ENCODE results near the gene HSPG2. TPM values are rescaled to one million over a fixed set of nuclear protein-coding genes. Genes with fewer than 3 reads are reported as not detected.
"Not testable (repeated sequence)": the region's sequence is repeated elsewhere in the genome, so short reads cannot be mapped to it uniquely, and the experiment has no call there.

The HSPG2 gene
- total RNA-seq, 1 donor from 2014 or later = 746 TPM

DNA sequence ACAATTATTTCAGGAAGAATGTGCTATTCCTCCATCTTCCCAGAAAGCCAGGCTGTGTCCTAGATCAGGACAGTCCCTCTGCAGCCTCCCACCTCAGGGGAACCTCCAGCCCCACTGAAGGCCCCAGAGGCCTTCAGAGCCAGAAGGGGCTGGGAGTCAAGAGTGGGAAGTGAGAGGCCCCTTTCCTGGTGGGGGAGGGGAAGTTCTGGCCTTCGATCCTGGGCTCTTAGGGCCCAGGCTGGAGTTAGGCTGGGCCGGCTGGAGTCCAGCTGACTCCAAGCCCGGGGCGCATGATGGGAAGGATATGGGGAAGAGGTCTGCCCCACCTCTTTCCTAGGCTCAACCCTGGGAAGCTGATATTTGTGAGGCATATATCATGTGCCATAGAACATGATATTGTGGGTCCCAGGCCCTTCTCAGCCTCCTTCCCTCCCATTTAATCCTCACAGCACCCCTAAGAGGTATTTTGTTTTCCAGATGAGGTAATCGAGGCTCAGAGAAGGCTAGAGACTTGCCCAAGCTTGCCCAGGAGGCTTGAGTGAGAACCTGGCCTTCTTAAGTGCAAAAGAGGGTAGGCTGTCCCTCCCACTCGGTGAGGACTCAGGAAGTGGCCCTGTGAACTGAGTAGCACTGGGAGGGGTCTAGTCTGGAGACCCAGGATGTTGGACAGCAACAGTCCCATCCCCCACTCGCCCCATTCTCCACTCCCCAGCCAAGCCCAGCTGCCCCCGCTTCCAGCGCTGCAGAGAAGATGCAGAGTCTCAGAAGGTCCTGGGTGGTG is 18.6 kb upstream of the HSPG2 start:
- no peak for DNase-seq (ENCODE audit: low spot score)

DNA sequence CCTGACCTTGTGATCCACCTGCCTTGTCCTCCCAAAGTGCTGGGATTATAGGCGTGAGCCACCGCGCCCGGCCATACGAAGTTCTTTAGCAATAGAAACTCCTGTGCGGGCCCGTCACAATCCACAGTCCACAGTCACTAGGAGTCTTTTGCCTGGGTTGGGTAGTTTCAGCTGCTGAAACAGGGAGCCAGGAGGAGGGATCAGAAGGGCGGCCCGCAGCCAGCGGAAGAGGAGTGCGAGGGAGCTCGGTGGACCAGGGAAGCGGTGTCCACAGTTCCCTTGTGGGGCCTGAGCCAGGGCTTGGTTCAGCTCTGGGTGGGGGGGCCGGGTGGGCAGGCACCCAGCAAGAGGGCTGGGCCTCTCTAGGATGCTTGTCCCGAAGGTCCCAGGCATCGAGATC is 17.9 kb upstream of the HSPG2 start:
- no peak for DNase-seq (ENCODE audit: low spot score)

DNA sequence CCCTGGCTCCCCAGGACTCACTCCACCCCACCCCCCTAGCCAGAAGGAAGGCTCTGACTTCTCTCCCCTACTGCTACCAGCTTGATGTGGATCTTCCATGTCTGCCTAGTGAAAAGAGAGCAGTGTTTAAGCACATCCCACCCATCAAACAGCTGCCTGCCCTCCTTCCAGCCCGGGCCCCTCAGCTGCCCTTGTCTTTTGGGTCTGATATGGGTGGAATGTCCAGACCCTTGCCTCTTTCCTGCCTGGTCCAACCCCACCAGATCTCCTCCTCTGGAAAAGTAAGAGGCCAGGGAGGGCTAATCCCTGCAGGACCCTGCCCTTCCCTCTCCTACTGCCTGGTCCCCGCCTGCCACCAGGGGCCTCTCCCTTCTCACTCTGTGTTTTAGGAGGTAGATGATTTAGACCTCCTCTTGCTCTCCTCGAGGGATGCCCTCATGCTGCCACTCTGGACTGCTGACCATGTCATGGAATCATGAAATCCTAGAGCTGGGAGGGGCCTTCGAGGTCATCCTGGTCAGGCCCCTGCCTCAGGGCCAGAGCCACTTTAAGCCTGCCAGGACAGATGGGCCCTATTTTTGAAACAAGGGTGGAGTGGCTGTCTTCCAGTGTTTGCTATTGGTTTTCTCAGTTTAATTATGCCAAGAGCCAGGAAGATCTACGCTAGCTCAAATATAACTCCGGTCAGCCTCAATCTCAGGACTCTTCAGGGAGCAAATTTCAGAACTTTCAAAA is 15.8 kb upstream of the HSPG2 start:
- no peak for DNase-seq (ENCODE audit: low spot score)

DNA sequence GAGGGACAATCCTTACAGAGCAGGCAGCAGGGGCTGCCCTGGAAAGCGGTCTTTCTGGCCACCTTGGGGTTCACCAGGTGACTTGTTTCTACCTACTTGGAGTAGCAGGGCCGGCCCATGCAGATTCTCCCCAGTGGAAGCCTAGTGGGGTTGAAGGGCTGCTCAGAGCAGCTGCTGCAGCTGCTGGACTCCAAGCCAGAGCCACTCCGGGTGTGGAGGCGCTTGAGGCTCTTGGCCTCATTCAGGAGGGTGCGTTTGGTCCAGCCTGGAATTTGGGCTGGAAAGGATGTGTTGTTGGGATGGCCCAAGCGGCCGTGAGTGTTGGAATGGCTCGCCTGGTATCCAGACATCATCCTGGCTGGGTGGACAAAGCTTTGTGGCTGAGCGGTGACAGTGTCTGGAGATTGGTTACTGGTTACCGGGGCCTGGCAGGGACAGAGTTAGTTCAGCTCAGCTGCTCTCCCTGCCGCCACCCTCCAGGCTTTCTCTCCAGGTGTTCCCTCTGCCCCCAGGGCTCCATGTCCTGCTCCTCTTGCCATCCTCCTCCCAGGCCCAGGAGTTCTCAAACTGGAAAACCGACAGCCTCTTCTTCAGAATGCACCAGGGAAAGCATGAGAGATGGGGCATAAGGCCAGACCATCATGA is 14.2 kb upstream of the HSPG2 start:
- no peak for DNase-seq (ENCODE audit: low spot score)

DNA sequence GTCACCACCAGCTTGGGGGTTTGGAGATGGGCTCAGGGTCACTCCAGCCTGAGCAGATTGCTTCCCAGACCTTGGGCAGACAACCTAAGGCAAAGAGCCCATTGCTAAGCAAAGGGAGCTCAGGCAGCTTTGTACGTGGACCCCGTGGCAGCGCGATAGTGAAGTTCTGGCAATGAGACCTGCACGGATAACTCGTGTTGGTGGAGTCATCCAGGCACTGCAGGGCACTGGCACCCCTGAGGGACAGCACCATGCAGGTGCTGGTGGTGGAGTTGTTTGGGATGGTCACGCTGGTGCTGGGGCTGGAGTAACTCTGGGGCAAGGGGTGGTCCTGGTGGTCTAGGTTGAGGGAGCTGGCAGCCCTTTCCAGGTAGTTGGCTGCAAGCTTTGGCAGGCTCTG is 13.6 kb upstream of the HSPG2 start:
- DNase-seq (ENCODE audit: low spot score) = no peak

DNA sequence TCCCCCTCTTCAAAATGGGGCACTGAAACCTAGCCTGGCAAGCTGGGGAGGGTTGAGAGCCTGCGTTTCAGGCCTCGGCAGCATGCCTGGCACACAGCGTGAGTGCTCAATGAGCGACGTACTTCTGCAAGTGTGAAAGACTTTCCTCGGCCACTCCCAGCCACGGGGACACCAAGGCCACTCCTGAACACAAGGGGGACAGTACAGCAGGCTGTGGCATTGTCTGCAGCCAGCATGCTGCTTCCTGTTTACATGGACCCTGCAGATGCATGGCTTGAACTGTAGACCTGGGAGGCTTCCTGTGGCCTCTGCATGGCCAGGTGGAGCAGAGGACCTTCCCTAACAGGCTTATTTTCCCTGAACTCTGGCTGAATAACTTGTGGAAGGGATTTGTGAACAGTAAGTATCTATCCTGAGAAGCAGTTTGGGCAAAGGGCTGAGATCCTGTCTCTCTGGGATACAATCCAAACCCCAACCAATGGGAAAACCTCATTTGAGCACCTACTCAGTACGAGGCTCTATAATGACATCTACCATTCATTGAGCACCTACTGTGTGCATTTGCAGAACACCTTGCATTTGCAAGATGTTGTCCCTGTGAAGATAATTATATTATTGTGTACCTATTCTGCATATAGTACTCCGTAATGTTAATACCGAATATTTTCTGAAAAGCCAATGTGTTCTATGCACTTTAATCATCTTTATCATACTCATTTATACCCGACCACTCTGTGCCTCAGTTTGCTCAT is 9.9 kb upstream of the HSPG2 start:
- DNase-seq (ENCODE audit: low spot score) = no peak

DNA sequence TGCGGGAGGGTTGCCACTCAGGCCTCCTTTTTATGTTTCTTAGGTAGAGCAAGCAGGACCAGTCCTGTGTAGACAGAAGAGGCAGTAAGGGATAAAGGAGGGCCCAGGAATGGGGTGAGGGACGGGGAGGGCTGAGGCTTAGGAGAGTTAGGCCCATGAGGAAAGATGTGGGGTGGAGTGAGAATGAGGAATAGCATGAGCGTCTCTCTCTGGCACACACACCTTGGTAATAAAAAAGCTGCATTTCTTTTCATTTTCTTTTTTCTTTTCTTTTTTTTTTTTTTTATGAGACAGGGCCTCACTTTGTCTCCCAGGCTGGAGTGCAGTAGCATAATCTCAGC is 7.6 kb upstream of the HSPG2 start:
- no peak for DNase-seq (ENCODE audit: low spot score)

DNA sequence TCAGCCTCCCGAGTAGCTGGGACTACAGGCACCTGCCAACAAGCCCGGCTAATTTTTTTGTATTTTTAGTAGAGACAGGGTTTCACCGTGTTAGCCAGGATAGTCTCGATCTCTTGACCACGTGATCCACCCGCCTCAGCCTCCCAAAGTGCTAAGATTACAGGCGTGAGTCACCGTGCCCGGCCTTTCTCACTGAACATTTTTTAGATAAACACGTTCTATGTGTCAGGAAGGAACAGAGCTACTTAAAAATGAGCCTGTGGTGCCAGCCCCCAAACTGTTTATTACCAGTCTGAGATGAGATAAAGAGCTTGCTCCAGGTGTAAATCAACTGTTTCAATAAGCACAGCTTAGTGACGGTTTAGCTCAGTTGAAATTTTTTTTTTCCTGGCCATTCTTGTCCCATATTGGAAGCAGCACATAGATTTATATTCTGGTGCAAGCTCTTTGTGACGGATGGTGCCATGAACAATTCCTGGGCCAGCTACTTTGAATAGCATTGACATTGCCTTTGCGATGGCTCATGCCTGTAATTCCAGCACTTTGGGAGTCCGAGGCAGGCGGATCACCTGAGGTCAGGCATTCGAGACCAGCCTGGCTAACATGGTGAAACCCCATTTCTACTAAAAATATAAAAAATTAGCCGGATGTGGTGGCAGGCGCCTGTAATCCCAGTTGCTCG is 6.0 kb upstream of the HSPG2 start:
- DNase-seq (ENCODE audit: low spot score) = not testable (repeated sequence)

DNA sequence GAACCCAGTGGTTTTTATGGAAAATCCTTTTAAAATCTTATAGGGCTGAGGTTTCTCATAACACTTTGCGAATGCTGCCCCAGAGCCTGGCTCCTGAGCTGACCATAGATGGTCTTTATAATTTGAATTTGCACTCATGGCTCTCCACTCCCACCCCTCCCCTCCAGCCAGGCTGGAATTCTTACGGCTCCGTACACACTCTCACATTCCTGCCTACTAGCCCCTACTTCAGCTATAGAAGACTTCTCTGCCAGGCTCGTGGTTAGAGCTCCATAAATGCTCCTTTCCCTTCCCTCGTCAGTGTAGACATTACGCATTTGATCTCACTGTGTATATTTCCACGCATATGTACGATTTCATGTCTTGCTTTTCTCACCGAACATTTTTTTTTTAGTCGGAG is 5.4 kb upstream of the HSPG2 start:
- no peak for DNase-seq (ENCODE audit: low spot score)

DNA sequence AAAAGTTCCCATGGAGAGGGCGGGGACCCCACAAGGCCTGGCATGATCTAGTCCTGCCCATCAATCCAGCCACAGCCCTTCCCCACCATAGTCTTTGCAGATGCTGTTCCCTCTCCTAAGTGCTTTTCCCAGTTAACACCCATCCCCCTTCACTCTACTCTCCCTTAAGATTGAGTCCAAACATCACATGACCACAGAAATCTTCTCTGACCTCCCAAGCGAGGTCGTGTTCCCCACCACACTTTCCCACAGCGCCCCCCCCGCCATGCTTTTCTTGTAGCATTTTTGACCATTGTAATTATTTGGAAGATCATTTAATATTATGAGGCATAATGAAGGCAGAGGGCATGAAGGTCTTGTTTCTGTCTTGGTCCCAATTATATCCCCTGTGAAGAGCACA is 4.3 kb upstream of the HSPG2 start:
- no peak for DNase-seq (ENCODE audit: low spot score)

DNA sequence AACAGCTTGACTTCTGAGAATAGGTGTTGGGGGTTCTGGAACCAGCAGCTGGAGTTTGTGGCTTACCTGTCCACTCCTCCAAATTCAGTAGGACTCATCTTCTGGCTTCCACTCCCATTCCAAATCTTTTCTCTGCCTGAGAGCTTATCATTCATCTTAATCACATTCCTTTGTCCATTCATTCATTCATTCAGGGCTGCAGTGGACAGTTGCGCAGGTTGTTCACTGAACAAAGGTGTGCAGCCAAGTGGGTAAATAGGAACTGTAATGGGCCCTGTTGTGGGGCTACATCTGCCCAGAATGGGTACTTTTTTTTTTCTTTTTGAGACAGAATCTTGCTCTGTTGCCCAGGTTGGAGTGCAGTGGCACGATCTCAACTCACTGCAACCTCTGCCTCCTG is 3.4 kb upstream of the HSPG2 start:
- no peak for DNase-seq (ENCODE audit: low spot score)

DNA sequence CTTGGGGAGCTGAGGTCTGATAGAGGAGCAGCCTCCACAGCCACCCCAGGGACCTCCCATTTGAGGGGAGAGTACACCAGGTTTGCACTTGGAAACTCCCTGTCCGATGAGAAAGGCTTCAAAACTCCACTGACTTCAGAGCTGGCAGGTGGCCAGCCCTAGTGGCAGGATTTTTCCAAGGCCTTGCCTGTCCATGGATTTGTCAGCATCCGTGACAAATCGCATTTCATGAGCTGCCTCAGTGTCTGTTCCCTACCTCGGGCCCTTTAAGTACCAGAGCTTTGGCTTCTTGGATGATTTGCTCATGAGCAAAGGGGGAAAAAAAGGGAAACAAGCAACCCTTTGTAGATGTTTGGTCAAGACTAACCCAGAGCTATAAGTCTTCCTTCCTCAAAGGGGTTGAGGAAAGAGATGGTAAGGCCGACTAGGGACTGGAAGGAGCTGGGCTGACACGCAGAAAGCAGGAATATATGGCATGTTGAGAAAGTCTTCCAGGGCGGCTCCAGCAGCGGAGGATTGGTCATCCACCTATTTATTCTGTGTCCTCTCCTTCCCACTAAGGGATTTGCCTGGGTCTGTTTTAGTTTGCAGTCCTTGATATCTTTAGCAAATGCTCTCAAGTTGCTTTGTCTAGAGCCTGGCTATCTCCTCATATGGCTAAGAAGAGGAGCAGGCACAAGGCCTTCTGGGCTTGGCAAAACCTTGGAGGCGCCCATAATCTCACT is 2.7 kb upstream of the HSPG2 start:
- DNase-seq (ENCODE audit: low spot score) = peak; percentile 84

DNA sequence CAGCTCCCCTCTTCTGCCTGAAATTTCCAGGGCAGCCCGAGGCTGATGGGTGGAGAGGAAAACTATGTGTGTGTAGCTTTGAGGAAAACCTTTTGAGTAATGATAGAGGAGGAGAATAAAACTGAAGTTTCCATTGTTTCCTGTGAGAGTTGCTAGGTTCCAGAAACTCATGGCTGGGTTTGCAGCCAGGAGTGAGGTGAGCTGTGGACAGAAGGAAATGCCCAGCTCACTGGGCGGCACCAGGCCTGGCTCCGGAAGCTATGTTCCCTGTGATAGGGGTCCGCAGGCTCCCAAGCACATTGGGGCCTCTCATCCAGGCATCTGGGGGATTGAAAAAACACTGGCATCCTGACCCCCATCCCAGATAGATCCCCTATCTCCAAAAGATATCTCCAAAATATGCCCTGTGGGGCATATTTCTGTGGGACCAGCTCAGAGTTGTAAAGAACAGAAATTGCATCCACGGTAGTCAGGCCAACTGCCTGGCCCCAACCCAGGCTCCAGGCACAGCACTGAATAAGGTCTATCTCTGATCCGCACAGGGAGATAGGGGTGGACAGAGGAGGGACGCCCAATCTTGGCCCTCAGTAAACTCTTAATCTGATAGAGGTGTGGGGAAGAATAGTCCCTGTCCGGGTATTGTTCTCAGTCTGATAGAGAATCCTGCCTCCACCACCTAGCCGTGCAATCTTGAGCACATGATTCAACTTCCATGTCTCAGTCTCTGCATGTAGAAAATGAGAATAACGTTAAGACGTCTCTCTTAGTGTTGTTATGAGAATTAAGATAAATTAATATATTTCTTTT is 1.8 kb upstream of the HSPG2 start:
- no peak for DNase-seq (ENCODE audit: low spot score)

DNA sequence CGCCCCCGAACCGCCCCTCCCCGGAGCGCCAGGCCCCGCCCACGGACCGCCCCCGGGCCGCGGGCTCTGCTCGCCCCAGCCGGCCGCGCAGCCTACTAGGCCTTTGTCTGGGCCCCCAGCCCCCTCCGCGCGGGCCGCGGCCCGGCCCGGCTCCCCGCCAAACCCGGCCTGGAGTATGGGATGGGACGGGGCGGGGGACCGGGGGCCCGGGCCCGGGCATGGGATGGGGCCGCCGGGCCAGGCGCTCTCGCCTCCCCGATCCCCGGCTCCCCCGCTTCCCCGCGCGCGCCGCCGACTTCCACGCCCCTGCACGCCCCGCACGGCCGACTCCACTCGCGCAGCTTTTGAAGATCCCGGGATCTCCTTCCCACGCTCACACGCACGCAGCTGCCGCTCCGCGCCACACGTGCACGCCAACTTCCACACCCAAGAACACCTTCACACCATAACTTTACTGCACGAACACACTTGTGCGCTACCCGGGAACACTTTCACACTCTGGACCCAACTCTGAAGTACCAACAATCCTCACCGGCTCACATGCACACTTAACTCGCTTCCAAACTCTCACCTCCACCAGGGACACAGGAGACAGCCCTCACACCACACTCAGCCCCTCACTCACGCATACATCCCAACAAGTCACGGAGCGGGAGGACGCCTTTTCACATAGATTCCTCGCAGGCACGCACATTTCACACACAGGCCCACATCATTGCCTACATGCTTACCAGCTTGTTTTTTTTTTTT is 437 bp upstream of the HSPG2 start:
- peak; percentile 84 for DNase-seq (ENCODE audit: low spot score)

DNA sequence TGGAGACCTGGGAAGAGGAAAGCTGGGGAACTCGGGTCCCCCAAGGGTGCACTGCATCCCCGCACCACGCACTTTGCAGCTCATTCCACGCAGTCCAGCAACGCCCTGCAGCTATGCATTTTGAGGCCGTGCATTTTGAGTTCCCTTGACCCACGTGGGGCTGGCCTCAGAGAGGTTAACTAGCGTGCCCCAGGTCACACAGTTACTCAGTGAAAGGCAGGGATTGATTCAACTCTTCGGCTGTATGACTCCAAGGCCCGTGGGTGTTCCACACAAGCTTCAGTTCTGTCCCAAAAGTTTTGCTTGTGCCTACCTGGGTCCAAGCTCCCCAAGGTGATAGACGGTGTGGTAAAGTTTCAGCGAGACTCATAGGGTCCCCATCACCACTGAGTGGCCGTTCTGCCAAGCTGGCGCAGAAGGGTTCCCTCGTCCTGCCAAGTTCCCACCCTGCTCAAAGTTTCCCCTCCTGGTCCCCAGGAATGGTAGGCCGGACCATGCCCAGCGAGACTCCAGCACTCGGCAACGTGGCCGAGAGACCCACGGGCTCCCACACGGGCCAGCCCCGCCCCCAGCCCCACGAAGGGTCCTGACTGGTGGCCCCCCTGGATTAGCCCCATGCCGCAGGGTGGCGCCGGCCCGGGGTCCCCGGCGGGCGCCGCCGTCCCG is 611 bp downstream of the HSPG2 start:
- no peak for DNase-seq (ENCODE audit: low spot score)

DNA sequence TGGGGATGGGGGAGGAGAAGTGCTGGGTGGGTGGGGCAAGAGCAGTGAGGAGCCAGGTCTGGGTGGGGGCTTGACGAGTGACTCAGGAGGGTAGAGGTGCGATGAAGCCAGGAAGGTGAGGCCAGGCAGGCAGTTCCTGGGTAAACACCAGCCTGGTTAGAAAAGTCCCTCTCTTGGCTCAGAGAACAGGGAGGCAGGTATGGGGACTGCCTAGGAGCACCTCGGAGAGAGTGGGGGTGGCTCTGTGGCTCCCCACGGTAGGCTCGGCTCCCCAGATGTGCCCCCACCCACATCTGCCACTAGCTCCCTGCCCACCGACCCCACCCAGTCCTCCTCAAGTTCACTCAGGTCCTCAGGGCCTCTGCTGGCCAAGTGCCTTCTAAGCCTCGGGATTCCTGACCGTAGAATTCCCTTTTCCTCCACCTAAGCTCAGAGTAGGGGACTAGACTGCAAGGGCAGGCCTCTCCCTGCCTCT is 1.2 kb downstream of the HSPG2 start:
- DNase-seq (ENCODE audit: low spot score) = no peak

DNA sequence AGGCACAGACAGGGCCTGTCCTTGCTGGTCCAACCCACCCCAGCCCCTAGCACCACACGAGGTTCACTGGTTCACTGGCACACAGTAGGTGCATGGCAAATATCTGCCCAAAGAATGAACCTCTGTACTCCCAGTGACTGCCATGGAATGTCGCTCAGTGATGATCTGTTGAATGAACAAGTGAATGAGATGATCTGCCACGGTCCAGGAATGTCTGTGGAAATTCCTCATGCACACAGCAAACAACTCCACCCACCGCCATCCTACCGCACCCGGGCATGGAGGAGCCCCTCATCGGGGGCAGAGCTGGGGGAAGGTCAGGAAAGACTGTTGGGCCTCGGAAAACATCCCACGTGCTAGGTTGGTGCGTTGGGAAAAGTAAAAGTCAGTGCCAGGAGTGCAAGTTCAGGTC is 1.7 kb downstream of the HSPG2 start:
- no peak for DNase-seq (ENCODE audit: low spot score)

DNA sequence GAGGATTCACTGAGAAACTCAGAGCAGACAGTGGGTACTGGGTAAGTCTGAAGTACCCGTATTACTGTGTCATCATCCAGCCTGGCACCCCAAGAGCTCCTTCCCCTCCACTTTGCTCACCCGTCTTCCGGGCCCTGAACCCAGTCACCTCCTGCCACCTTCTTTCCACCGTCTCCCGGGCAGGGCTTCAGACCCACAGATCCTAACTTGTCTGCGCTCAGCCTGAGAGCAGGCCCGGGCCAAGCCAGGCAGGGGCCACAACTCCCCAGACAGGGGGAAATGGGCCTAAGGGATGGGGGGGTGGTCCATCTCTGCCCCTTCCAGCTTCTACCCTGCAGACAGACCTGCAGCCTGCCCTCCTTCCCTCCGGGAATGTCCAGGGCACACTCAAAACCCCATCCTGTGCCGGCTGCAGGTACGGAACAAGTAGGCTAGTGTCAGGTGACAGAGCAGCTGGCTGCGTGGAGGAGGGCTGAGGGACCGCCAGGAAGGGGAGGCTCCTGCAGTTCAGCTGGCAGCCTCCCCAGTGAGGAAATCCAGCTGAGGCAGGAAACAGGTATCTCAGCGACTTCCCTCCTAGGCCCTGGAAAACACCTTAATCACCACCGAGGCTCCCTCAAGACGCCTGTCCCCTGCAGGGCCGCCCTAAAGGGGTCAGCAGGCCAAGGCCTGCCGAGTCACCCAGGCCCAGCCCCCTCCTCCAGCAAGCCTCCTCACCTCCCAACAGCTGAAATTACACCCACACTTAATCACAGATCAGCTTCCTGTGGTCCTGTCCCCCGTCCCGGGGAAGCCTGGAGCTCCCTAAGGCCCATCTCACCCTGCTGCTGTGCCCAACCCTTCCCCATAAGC is 3.5 kb downstream of the HSPG2 start:
- DNase-seq (ENCODE audit: low spot score) = peak; percentile 73
